Epithelial cell of esophagus (primary cell): ENCODE measurements around the gene C3orf85.

Experiments used
- DNase-seq: peaks from one replicate; pipeline ENCODE4 v3.0.0; 2010; ENCODE audit warnings: low read depth
- H3K4me3 ChIP-seq: 2 replicates; pipeline ENCODE4 v1.5.1; 2011; ENCODE audit warnings: mild to moderate bottlenecking, low read length, control low read depth
- TF ChIP-seq, protein P1 (sequence below): IDR thresholded peaks from 2 replicates; pipeline ENCODE4 v1.5.1; 2011; ENCODE audit warnings: low read depth, mild to moderate bottlenecking, low read length, control low read depth, inconsistent platforms; ENCODE audit not compliant: insufficient read depth; ENCODE audit errors: missing control alignments

C3orf85 gene

DNA sequence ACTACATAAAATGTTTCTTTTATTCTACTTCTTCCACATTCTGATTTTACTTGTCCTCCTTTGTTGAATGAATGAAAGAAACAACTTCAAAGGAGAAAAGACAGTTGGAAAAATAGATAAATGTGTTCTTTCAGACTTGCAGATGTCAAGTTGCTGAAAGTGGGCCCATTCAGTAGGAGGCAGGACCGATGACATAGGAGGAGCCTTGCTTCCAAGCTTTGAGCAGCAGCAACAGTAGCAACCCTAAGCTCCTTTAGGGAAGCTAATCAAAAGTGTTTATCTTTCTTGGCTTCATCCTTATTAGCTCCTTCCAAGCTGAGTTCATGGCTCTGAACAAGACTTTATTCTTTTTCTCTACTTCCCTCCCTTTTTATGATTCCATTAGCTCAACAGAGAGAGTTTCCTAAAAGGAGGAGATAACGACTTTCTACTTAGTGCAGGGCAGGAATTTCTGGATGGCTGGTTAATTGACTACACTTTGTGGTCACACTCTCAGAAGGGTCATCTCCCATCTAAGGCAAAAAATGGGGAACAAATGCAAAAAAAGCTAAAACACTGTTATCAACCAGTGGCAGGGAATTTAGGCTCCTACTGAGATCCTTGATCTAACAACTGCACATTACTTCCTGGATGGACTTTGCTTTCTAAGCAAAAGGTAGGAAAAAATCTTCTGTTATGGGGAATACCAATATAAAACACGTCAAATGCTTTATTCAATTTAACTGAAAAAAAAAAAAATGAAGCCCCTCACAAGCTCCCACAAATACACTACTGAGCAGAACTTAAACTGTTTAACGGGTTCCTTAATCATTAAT, 23.4 kb upstream of the C3orf85 start:
- no peak for DNase-seq
- no peak overlapping the region for H3K4me3 ChIP-seq
- TF ChIP-seq, protein P1, sequence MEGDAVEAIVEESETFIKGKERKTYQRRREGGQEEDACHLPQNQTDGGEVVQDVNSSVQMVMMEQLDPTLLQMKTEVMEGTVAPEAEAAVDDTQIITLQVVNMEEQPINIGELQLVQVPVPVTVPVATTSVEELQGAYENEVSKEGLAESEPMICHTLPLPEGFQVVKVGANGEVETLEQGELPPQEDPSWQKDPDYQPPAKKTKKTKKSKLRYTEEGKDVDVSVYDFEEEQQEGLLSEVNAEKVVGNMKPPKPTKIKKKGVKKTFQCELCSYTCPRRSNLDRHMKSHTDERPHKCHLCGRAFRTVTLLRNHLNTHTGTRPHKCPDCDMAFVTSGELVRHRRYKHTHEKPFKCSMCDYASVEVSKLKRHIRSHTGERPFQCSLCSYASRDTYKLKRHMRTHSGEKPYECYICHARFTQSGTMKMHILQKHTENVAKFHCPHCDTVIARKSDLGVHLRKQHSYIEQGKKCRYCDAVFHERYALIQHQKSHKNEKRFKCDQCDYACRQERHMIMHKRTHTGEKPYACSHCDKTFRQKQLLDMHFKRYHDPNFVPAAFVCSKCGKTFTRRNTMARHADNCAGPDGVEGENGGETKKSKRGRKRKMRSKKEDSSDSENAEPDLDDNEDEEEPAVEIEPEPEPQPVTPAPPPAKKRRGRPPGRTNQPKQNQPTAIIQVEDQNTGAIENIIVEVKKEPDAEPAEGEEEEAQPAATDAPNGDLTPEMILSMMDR, result no peak

DNA sequence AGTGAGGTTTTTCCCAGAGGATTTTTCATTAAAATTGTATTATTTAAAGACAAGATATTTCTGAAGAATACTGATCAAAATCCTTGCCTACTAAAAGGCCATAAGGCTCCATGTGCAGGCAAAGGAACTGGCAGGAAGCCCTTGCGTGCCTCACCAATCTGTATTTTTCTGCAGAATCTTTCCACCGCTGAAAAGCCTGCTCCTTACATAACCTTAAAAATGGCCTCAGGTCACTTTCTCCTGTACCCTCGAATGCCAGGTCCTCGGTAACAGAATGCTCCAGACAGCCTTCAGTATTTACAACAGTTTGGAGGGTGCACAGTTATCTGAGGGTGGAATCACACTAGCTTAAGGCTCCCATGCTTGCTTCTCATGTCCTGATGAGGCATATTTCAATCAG, 21.8 kb upstream of the C3orf85 start:
- DNase-seq, result no peak
- no peak overlapping the region for H3K4me3 ChIP-seq
- TF ChIP-seq, protein P1, result no peak

DNA sequence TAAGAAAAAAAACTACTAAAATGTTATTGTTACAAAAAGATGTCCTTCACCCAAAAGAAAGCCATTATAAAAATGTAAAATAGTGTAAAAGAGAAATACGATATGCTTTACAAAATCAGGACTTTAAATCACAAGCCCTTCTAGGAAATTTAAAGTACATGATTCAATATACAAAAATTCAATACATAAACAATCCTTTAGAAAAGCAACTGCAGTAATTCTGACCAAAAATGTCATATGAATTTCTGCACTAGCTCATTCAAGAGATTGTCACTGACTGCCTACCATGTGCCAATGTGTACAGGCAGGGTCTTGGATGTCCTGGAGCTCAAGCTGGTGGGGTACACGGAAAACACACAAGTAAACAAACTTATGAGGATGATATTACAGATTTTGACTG, 21.1 kb upstream of the C3orf85 start:
- TF ChIP-seq, protein P1, result no peak
- H3K4me3 ChIP-seq, result no peak overlapping the region
- DNase-seq, result no peak

DNA sequence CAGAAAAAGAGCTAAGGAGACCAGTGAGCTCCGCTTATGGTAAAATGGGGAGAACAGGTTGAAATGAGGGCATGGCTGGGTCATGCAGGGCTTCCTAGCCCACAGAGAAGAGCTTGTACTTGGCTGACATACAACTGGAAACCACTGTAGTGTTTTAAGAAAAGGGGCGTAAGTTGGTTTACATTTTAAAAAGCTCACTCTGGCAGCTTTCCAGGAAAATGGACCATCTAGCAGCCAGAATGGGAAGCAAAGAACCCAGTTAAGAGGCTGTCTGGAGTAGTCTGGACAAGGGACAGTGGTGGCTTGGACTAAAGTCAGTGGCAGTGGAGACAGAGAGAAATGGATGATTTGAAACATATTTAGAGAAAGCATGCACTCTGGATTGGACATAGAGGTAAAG, 20.5 kb upstream of the C3orf85 start:
- DNase-seq, result no peak
- TF ChIP-seq, protein P1, result no peak
- H3K4me3 ChIP-seq, result no peak overlapping the region

DNA sequence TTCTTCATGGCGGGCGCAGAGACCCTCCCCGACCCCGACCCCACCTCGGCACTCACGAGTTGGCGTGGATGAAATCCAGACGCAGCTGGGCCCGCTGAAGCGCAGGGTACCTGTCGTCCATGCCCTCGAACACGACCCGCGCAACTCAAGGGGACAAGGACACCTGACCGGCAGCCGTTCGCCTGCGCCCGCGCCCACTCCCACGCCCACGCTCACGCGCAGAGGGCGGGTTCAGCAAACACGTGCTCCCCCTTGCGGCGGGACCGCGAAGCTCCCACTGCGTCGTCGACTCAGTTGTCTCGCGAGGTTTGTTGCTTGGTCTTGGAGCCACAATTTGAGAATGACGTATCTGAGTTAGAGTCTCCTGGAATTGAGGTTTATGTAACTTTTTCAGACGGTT, 18.6 kb upstream of the C3orf85 start, which contains the start of gene MORC1:
Gene MORC1 (minus strand): TSS at position 196 of the 400 bp plus-strand sequence. CDS start 75 bp downstream, at position 121.
- H3K4me3 ChIP-seq, result no peak within 1 kb of the TSS
- DNase-seq, result no peak
- TF ChIP-seq, protein P1, result no peak

DNA sequence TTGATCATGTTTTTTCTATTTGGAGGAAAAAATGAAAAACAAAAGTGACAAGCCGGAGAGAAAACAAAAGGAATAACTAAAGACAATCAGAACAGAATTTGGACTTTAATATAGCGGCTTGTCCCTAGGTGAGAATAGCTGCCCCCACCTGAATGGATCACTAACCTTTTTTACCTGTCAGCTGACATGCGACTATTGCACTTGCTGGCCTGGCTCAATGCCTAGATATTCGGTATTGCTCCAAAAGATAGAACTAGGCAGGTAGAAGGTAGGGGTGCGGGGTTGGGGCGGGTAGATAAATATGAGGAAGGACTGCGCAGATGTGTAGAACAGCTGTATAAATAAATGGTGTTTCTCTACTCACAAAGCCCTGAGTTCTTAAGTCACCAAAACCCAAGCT, 17.9 kb upstream of the C3orf85 start:
- H3K4me3 ChIP-seq, result no peak overlapping the region
- TF ChIP-seq, protein P1, result no peak
- no peak for DNase-seq

DNA sequence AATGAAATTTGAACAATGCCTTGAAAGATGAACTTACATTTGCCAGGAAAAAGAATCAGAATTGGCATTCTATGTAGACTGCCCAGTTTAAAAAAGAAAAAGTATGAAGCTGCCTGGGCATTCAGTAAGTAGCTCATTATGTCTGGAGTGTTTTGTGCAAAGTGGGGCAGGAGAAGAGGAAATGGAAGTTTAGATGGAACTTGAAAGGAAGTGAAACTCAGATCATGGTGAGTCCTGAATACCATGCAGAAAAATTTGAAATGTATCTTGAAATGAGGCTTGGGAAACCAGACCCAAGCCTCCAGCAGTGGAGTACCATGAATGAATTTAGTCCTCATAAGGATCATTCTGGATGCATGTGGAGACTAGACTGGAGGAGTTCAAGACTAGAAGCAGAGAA, 13.8 kb upstream of the C3orf85 start:
- DNase-seq, result no peak
- TF ChIP-seq, protein P1, result no peak
- no peak overlapping the region for H3K4me3 ChIP-seq
